GM18499 (cell line): ENCODE results near the gene SIRPA.

Experiments used
- ATAC-seq: cut with Tn5 transposase; IDR thresholded peaks from one replicate; pipeline ENCODE4 v1.9.1; 2021; ENCODE audit warnings: moderate number of reproducible peaks; ENCODE audit not compliant: insufficient read depth, unreplicated experiment

SIRPA gene

GRCh38 chr20:1971893-1972586 is 76.8 kb downstream of the SIRPA start:
- ATAC-seq = no peak

GRCh38 chr20:1973601-1974440 is 78.6 kb downstream of the SIRPA start:
- no peak for ATAC-seq

- no peak for ATAC-seq
Measured at GRCh38 chr20:1975291-1975690, 80.1 kb downstream of the SIRPA start.

- no peak for ATAC-seq
Measured at GRCh38 chr20:1979106-1979778, 84.0 kb downstream of the SIRPA start.

GRCh38 chr20:1982686-1983085 is 87.5 kb downstream of the SIRPA start:
- ATAC-seq = no peak

- ATAC-seq = no peak
Measured at GRCh38 chr20:1983301-1983700, 88.1 kb downstream of the SIRPA start.

- no peak for ATAC-seq
Measured at GRCh38 chr20:1987826-1988225, 92.6 kb downstream of the SIRPA start.
